Inflammatory macrophage treated with lipopolysaccharide for 1 hour (primary cell): Measurements from ENCODE around the gene FASN.

Experiments
- DNase-seq, 2 donors: peaks; one replicate each; pipeline ENCODE4 v3.0.0-alpha.2; 2020 to 2022

Gene FASN

DNA sequence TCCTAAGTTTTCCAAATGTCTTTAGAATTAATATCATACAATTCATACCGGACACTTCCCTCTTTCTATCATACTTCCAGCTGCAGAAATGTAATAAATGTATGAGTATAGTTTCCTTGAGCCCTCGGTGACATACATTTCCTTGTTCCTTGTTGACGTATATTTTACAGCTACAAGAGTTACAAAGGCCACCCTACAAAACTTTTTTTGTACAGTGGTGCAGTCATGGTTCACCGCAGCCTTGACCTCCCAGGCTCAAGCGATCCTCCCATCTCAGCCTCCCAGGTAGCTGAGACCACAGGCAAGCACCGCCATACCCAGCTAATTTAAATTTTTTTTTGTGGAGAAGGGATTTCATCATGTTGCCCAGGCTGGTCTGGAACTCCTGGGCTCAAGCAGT lies 25.2 kb downstream of the FASN start:
- no peak for DNase-seq

DNA sequence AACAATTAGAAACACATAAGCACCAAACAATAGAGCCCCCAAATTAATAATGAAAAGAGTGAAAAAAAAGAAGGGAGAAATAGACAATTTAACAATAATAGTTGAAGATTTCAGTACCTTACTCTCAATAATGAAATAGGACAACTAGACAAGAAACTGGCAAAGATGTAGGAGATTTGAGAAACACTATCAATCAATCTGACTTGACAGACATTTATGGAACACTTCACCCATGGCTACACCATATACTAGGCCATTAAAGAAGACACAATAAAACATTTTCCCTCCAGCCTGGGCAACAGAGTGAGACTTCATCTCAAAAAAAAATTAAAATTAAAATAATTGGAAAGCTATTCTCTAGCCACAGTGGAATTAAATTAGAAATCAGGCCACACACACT lies 27.4 kb downstream of the FASN start:
- no peak for DNase-seq

- peak; percentile 45 to 78 for DNase-seq
These were observed 32.3 kb downstream of the FASN start, which contains the start of gene DUS1L for GRCh38 chr17:82065638-82066303. Gene DUS1L (minus strand): TSS chr17:82065804. CDS start chr17:82065059, 745 bp downstream.

- peak; percentile 18 to 21 for DNase-seq
These were observed 32.8 kb downstream of the FASN start for GRCh38 chr17:82065193-82065637.

DNA sequence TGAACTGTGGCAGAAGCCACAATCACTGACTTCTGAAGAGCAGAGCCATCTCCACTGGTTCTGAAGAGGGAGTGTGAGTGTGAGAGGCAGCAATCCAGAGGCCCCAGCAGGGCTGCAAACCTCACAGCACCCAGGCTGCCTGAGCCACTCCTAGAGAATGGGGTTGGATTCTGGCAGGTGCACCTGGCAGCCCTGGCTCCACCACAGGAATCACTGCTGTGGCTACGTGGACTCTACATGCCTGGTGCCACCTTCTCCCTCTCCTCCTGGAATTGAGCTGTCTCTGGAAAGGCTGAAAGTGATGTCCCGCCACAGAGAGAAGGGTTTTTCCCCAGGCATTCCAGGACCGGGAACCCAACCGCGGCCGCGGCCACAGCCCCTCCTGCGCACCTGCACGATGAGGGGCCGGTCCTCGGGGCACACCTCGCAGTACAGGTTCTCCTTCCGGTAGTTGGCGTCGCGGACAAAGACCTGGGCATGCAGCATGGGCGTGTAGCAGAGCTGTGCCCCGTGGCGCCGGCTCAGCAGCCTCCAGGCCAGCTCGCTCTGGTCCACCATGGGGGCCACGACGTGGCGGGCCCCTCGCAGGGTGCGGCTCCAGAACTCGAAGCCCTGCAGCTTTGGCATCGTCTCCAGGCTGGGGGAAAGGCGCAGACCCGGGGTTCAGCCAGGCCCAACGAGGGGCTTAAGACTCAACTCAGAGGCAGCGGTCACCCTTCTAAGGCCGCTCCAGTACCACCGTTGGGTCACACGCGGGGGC lies 33.4 kb downstream of the FASN start:
- DNase-seq, result no peak

DNA sequence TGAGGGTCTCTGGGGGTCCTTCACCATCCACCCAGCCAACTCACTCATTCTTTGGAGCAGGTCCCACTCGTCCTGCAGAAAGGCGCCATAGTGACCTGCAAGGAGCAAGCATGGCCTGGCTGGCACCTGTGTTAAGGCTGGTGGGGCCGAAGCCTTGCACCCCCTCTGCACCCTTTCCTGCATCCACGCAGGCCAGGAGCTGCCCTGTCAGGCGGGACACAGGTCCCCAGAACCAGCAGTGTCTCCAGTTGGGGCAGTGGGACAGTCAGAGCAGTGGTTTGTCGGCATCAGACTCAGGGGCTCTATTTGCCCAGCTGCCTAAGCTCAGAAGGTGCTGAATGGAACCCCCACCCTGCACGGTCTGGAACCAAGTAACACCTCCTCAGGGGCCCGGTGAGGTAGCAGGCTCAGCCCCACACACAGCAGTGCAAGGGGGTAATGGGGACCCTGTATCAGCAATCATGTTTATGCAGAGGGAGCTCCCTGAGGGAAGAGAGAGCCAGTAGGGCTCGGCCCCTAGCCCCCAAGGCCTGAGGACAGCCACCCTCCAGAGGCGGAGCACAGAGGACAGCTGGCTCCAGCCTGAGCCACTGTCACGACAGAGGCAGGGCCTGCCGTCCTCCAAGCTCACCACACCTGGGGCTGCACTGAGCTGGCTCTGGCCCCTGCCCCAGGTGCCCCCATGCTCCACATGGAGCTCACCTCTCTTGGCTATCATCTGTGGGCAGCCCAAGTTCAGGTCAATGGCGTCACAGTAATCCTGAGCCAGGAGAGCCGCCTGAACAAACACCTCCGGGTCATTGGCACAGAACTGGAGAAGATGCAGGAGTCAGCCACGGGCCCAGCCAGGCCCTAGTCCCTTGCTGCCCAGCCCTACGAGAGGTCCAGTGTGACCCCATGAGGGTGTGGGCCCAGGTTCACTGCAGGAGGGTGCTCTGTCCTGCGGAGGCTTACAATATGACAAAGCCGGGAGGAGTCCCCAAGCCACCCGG lies 34.3 kb downstream of the FASN start:
- DNase-seq, result no peak

DNA sequence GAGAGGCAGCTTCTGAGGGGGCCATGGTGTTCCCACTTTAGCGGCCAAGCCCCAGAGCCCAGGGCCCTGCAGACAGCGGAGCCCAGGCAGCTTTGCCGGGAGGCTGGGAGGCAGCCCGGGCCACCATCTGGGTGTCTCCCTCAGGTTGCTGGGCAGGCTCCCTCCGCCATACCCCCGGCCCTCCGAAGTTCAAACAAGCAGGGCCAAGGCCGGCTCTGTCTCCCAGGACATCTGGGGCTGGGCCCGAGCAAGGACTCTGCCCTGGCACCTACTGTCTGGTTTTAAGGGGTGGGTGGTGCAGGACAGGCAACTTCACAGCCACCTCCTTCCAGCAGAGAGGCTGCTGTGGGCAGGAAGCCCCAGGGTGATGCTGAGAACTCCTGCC lies 35.1 kb downstream of the FASN start:
- no peak for DNase-seq

- DNase-seq, result no peak
These were observed 35.7 kb downstream of the FASN start for GRCh38 chr17:82062076-82062983.

DNA sequence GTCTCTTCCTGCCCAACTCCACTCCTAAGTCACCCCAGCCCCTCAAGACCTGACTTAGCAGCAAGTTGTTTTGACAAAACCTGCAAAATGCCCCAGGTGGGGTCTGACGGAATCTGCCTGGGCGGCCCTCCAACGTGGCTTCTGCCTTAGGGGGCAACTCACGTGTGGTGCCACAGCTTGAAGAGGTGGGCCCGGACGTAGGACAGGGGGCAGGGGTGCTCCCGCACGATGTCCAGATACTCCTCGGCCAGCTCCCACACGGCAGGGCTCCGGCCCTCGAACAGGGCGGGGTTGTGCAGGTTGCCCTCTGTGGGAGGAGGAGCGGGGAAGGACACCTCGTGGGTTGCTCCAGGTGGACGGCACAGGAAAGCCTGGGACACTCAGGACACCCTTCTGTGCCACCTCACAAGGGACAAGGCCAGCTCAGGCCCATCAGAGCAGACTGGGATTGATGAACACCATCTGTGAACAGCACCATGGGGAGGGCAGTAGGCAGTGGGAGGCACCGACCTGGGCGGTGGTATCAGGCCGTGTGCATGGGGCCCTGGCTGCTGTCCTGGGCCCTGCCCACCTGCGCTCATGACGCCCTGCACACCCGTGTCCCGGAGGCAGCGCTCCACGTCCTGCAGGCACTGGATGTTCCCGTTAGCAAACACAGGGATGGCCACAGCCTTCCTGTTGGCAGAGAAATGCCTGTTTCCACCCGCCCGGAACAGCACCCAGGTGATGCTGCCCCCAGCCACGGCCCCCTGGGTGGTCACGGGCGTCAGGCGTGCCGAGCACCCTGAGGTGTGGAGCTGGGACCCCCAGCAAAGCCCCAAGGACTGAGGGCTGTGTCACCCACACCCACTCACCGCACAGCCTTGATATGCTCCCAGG lies 36.8 kb downstream of the FASN start:
- no peak for DNase-seq

- DNase-seq, result no peak
These were observed 37.4 kb downstream of the FASN start for GRCh38 chr17:82060614-82061013.

- DNase-seq, result no peak
These were observed 38.0 kb downstream of the FASN start for GRCh38 chr17:82060001-82060380.

DNA sequence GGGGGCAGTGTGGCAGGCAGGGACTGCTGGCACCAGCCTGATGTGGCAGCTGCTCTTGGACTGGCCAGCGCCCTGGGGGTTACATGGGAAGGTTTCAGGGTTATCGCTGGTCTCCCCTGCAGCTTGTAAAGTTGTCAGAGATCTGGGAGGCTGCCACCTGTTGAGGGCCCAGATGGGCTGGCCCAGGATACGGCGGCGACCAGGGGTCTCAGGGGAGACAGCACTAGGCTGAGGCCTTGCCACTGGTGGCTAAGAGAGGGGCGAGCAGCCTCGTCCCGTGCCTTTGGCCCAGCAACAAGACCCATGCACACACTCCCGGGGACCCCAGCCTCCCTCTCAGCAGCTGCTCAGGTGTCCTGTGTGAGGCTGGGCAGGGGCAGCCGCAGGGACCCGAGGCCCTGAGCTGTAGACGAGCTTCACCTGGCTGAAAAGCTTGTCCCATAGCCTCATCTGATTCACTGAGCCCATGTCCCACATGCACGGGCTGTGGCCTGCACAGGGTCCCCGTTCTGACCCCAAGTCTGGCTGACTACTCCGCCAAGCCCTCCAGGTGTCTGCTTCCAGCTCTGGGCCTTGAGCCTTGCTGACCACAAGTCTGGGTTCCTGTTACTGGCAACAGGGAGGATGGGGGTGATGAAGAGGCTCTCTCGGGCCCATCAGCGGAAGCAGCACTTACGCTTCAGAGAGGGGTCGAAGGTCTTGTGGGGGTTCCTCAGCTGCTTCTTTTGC lies 38.6 kb downstream of the FASN start:
- DNase-seq, result no peak

DNA sequence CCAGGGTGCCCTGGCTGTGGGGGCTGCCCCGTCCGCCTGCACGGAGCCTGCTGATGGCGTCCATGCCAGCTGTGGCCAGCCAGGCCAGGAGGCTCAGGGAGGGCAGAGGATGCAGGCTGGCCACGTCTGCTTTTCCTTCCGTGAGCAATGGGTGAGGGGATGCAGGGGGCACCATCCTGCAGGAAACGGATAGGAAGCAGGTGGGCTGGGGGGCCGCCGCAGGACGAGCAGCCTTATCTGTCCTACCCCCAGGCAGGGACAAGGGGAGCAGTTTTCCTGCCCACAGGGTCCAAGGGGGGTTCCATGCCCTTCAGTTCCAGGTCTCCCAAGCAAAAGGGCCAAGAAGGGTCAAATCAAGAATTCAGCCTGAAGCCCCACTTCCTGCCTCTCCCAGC lies 39.2 kb downstream of the FASN start:
- no peak for DNase-seq

GRCh38 chr17:82058230-82058854 lies 39.7 kb downstream of the FASN start:
- no peak for DNase-seq

- DNase-seq, result no peak
These were observed 41.1 kb downstream of the FASN start for GRCh38 chr17:82056729-82057621.

DNA sequence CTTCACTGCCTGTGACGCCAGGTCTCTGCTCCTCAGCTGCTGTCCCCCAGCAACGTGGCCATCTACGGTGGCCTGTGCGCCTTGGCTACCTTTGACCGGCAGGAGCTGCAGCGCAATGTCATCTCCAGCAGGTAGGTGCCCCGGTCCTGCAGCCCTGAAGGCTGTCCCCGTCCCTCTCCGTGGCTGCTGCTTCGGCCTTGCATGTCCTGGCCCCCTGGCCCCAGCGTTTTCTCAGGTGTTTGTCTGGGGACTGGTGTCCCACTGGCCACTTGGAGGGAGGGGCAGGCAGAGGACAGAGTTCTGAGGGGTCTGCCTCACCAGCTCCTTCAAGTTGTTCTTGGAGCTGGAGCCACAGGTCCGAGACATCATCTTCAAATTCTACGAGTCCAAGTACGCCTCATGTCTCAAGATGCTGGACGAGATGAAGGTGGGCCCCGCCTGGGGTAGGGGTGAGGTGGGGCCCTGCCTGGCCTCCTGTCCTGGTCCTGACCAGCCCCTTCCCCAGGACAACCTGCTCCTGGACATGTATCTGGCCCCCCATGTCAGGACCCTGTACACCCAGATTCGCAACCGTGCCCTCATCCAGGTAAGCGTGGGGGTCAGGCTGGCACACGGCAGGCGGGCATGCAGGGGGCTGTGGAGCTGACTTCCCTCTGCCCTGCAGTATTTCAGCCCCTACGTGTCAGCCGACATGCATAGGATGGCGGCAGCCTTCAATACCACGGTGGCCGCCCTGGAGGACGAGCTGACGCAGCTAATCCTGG lies 41.9 kb downstream of the FASN start:
- DNase-seq, result no peak

DNA sequence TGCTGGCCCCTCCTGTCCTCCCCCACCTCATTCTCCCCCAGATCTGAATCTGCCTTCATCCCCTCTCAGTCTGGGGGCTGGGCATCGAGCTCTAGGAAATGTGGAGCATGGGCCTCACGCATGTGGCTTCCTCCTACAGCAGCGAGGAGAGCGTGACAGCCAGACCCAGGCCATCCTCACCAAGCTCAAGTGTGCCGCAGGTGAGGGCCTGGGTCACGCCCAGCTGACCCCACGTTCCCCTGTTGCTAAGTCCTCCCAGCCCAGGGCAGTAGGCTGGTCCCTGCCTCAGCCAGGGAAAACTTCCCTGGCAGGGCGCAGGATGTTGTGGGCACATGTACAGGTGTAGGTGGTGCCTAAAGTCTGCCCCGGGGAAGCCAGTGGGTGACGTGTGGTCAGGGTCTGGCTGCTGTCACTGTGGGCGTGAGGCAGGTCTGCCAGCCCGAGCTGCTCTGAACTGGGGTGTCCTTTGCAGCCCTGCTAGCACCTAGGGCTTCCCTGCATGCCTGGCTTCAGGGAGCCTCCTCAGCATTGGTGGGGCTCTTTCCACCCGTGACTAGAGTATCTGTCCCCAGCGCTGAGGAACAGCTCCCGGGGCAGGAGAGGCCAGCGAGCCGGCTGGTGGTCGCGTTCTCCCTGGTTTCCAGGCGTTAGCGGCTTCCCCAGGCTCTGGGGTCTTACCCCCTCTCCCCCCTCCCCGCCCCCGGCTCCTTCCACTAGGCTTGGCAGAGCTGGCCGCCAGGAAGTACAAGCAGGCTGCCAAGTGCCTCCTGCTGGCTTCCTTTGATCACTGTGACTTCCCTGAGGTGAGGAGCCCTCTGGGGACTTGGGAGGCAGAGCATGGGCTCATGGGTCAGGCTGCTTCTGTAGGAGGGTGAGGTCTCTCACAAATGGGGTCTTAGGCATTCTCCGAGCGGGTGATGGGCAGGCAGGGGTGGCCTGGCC lies 42.7 kb downstream of the FASN start:
- DNase-seq, result no peak
